Stimulated activated naive B cell treated with anti-CD40 and anti-IgM and Interleukin-4, amounts not matched to agents 10 μg/mL and 1 μg/mL and 100 μg/mL, for 72 hours (primary cell): ENCODE data around the gene ADIPOQ.
A peak's percentile ranks its signal among the peaks of the same experiment; 100 is the strongest.
"Not testable (repeated sequence)": the region's sequence is repeated elsewhere in the genome, so short reads cannot be mapped to it uniquely, and the experiment has no call there.

Experiments
- ATAC-seq, 2 donors: fragments of 150-1000 bp; cut with Tn5 transposase; replicated peaks; 2 replicates each; pipeline ENCODE4 v1.10.0; 2021; ENCODE audit warnings: moderate library complexity in 1 of 2
- DNase-seq: peaks from one replicate; pipeline ENCODE4 v3.0.0; 2021
- H3K27ac Mint-ChIP-seq: one replicate; pipeline ENCODE4 v1.8.0; 2022; ENCODE audit warnings: mild to moderate bottlenecking, mixed read lengths
- H3K27me3 Mint-ChIP-seq, 2 donors: one replicate each; pipeline ENCODE4 v1.8.0; 2022; ENCODE audit warnings: mixed read lengths in 2 of 2
- H3K36me3 Mint-ChIP-seq, 2 donors: one replicate each; pipeline ENCODE4 v1.8.0; 2022; ENCODE audit warnings: mixed read lengths in 2 of 2, mild to moderate bottlenecking in 1 of 2
- H3K4me1 Mint-ChIP-seq, 2 donors: one replicate each; pipeline ENCODE4 v1.8.0; 2022; ENCODE audit warnings: mixed read lengths in 2 of 2, mild to moderate bottlenecking in 1 of 2
- H3K4me3 Mint-ChIP-seq, 2 donors: one replicate each; pipeline ENCODE4 v1.8.0; 2022; ENCODE audit warnings: mild to moderate bottlenecking in 2 of 2, mixed read lengths in 2 of 2, moderate library complexity in 1 of 2
- H3K9me3 Mint-ChIP-seq, 2 donors: one replicate each; pipeline ENCODE4 v1.8.0; 2022; ENCODE audit warnings: mixed read lengths in 2 of 2, mild to moderate bottlenecking in 1 of 2

Gene ADIPOQ

DNA sequence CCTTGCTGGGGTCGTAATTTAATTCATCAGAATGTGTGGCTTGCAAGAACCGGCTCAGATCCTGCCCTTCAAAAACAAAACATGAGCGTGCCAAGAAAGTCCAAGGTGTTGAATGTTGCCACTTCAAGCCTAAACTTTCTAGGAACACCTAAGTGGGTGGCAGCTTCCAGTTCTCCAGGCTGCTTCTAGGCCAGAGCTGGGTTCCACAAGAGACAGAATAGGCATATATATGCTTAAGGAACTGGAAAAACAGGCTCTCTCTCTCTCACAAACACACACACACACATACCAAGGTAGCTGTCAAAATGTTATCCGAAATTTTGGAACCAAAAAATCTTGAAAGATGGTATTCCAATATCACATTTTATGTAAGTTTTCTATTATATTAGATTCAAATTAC lies 890 bp upstream of the ADIPOQ start:
- DNase-seq (no peak), ATAC-seq (no peak)
- Mint-ChIP-seq H3K27ac (no peak overlapping the region), H3K4me1 (no peaks in the 10 kb centered on the region), H3K27me3 (peaks cover 17 to 39% of the 10 kb centered on the region in 2 donors), H3K4me3 (no peak overlapping the region), H3K9me3 (no peaks in the 10 kb centered on the region), H3K36me3 (no peaks in the 10 kb centered on the region)

DNA sequence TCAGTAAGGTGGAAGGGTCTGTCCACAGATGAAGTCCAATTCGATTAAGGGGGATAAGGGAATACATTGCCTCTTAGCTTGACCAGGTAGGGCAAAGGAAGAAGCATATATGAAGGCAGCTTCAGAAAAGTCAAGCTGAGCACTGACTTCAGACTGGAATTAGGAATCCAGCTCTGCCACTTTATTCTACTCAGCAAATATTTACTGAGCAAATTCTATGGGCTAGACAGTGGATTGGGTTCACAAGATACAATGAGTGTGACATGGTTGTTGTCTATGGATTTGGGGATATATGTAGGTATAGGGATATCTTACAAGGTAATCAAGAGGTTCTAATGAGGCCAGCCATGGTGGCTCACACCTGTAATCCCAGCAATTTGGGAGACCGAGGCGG lies 526 bp downstream of the ADIPOQ start:
- Mint-ChIP-seq H3K27me3 (peaks cover 17 to 37% of the 10 kb centered on the region in 2 donors), H3K27ac (no peak overlapping the region), H3K9me3 (no peaks in the 10 kb centered on the region), H3K36me3 (no peaks in the 10 kb centered on the region), H3K4me1 (no peaks in the 10 kb centered on the region), H3K4me3 (no peak overlapping the region)
- DNase-seq = no peak
- ATAC-seq = no peak

DNA sequence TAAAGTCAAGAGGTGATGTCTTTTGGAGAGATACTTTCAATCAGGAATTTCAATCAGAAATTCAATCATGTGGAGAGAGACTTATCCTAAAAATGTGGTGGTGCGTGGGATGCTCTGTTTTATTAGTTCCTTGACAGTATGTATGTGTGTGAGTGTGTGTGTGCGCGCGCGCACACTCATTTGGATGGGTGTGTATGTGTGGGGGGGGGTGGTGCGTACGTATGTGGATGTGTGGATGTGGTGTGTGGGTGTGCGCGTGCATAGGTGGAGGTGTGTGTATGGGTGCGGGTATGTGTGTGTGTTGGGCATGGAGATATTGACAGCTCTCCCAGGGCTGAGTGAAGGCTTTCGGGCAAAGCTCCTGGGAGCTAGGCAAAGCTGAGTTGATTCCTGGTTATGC lies 2.4 kb downstream of the ADIPOQ start:
- Mint-ChIP-seq H3K27me3 (peaks cover 17 to 33% of the 10 kb centered on the region in 2 donors), H3K9me3 (no peaks in the 10 kb centered on the region), H3K4me3 (no peak overlapping the region), H3K27ac (no peak overlapping the region), H3K36me3 (no peaks in the 10 kb centered on the region), H3K4me1 (peaks cover 4 to 6% of the 10 kb centered on the region in 2 donors)
- DNase-seq (no peak), ATAC-seq (no peak)

GRCh38 chr3:186845756-186846155 lies 3.2 kb downstream of the ADIPOQ start:
- Mint-ChIP-seq H3K36me3 (no peaks in the 10 kb centered on the region), H3K4me3 (no peak overlapping the region), H3K27ac (no peak overlapping the region), H3K9me3 (no peaks in the 10 kb centered on the region), H3K27me3 (peaks cover 17 to 33% of the 10 kb centered on the region in 2 donors), H3K4me1 (peaks cover 4 to 6% of the 10 kb centered on the region in 2 donors)
- ATAC-seq (no peak), DNase-seq (no peak)

GRCh38 chr3:186847437-186847836 lies 4.9 kb downstream of the ADIPOQ start:
- H3K9me3 Mint-ChIP-seq = peaks cover 1 to 5% of the 10 kb centered on the region in 2 donors
- no peak overlapping the region for H3K27ac Mint-ChIP-seq
- ATAC-seq = no peak
- no peak for DNase-seq
- peaks cover 11 to 13% of the 10 kb centered on the region in 2 donors for H3K4me1 Mint-ChIP-seq
- H3K4me3 Mint-ChIP-seq = no peak overlapping the region
- H3K27me3 Mint-ChIP-seq = peaks cover 15 to 30% of the 10 kb centered on the region in 2 donors
- no peaks in the 10 kb centered on the region for H3K36me3 Mint-ChIP-seq

- Mint-ChIP-seq H3K4me3 (no peak overlapping the region), H3K27ac (no peak overlapping the region)
Observed at GRCh38 chr3:186849374-186849975, 7.0 kb downstream of the ADIPOQ start.

DNA sequence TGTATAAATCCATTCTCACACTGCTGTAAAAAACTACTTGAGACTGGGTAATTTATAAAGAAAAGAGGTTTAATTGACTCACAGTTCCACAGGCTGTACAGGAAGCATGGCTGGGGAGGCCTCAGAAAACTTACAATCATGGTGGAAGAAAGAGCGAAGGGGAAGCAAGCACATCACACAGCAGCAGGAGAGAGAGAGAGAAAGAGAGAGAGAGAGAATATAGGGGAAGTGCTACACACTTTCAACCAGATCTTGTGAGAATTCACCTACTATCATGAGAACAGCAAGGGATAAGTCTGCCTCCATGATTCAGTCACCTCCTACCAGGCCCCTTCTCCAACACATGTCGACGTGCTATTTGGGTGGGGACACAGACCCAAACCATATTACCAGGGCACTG lies 9.3 kb downstream of the ADIPOQ start:
- not testable (repeated sequence) for DNase-seq, H3K9me3 Mint-ChIP-seq, H3K4me3 Mint-ChIP-seq, H3K27me3 Mint-ChIP-seq, H3K27ac Mint-ChIP-seq, H3K36me3 Mint-ChIP-seq
- peak in 1 of 2 donors; percentile 39 for ATAC-seq
- peaks cover 11 to 13% of the 10 kb centered on the region in 2 donors for H3K4me1 Mint-ChIP-seq

More at GRCh38 chr3:186849374-186849975, 7.0 kb downstream of the ADIPOQ start:
- Mint-ChIP-seq H3K9me3 (peaks cover 1 to 5% of the 10 kb centered on the region in 2 donors), H3K27me3 (peaks cover 8 to 20% of the 10 kb centered on the region in 2 donors), H3K4me1 (peaks cover 11 to 13% of the 10 kb centered on the region in 2 donors), H3K36me3 (no peaks in the 10 kb centered on the region)
- peak; percentile 91 to 96 for ATAC-seq
- DNase-seq = no peak

- H3K4me1 Mint-ChIP-seq = peaks cover 14 to 19% of the 10 kb centered on the region in 2 donors
- ATAC-seq = no peak
Observed at GRCh38 chr3:186852994-186853393, 10.5 kb downstream of the ADIPOQ start.

DNA sequence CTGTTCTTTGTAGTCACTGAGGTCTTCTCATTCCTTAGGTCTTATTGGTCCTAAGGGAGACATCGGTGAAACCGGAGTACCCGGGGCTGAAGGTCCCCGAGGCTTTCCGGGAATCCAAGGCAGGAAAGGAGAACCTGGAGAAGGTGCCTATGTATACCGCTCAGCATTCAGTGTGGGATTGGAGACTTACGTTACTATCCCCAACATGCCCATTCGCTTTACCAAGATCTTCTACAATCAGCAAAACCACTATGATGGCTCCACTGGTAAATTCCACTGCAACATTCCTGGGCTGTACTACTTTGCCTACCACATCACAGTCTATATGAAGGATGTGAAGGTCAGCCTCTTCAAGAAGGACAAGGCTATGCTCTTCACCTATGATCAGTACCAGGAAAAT lies 11.6 kb downstream of the ADIPOQ start:
- peaks cover 3 to 5% of the 10 kb centered on the region in 2 donors for H3K9me3 Mint-ChIP-seq
- H3K4me1 Mint-ChIP-seq = peaks cover 14 to 19% of the 10 kb centered on the region in 2 donors
- no peaks in the 10 kb centered on the region for H3K36me3 Mint-ChIP-seq
- no peak for DNase-seq
- H3K27ac Mint-ChIP-seq = peak overlapping the region; percentile 39
- H3K4me3 Mint-ChIP-seq = no peak overlapping the region
- no peaks in the 10 kb centered on the region for H3K27me3 Mint-ChIP-seq
- no peak for ATAC-seq

More at GRCh38 chr3:186852994-186853393, 10.5 kb downstream of the ADIPOQ start:
- Mint-ChIP-seq H3K9me3 (peaks cover 1 to 5% of the 10 kb centered on the region in 2 donors), H3K36me3 (no peaks in the 10 kb centered on the region), H3K4me3 (no peak overlapping the region), H3K27me3 (no peaks in the 10 kb centered on the region), H3K27ac (no peak overlapping the region)
- no peak for DNase-seq

DNA sequence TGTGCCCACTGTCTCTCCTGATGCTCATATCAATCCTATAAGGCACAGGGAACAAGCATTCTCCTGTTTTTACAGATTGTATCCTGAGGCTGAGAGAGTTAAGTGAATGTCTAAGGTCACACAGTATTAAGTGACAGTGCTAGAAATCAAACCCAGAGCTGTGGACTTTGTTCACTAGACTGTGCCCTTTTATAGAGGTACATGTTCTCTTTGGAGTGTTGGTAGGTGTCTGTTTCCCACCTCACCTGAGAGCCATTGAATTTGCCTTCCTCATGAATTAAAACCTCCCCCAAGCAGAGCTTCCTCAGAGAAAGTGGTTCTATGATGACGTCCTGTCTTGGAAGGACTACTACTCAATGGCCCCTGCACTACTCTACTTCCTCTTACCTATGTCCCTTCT lies 12.4 kb downstream of the ADIPOQ start:
- Mint-ChIP-seq H3K4me3 (no peak overlapping the region), H3K9me3 (peaks cover 5% of the 10 kb centered on the region in 2 donors), H3K27ac (no peak overlapping the region), H3K27me3 (no peaks in the 10 kb centered on the region), H3K4me1 (peaks cover 9 to 14% of the 10 kb centered on the region in 2 donors), H3K36me3 (no peaks in the 10 kb centered on the region)
- no peak for DNase-seq
- ATAC-seq = no peak

GRCh38 chr3:186857743-186858142 lies 15.2 kb downstream of the ADIPOQ start:
- H3K4me3 Mint-ChIP-seq = no peak overlapping the region
- peaks cover 0 to 3% of the 10 kb centered on the region in 2 donors for H3K9me3 Mint-ChIP-seq
- peaks cover 3 to 6% of the 10 kb centered on the region in 2 donors for H3K4me1 Mint-ChIP-seq
- no peaks in the 10 kb centered on the region for H3K36me3 Mint-ChIP-seq
- ATAC-seq = no peak
- DNase-seq = no peak
- H3K27ac Mint-ChIP-seq = no peak overlapping the region
- H3K27me3 Mint-ChIP-seq = no peaks in the 10 kb centered on the region

DNA sequence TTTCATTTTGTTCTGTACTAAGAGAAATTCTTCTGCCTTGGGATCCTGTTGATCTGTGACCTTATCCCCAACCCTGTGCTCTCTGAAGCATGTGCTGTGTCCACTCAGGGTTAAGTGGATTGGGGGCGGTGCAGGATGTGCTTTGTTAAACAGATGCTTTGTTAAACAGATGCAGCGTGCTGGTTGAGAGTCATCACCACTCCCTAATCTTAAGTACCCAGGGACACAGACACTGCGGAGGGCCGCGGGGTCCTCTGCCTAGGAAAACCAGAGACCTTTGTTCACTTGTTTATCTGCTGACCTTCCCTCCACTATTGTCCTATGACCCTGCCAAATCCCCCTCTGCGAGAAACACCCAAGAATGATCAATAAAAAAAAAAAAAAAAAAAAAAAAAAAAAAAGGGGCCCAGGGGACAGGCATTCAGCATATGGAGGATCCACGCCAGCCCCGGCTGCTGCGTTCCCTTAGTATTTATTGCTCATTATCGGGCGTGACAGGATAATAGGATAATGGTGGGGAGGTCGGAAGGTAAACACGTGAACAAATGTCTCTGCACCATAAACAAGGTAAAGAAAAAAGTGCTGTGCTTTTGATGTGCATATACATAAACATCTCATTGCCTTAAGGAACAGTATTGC lies 22.8 kb downstream of the ADIPOQ start:
- H3K27me3 Mint-ChIP-seq, DNase-seq, H3K9me3 Mint-ChIP-seq, H3K36me3 Mint-ChIP-seq, H3K4me3 Mint-ChIP-seq, ATAC-seq, H3K4me1 Mint-ChIP-seq, H3K27ac Mint-ChIP-seq: not testable (repeated sequence)

- H3K36me3 Mint-ChIP-seq, H3K9me3 Mint-ChIP-seq, H3K27me3 Mint-ChIP-seq, DNase-seq, H3K4me1 Mint-ChIP-seq, H3K4me3 Mint-ChIP-seq, H3K27ac Mint-ChIP-seq, ATAC-seq: not testable (repeated sequence)
Observed at GRCh38 chr3:186866095-186866494, 23.6 kb downstream of the ADIPOQ start.

- H3K9me3 Mint-ChIP-seq = peaks cover 0 to 1% of the 10 kb centered on the region in 2 donors
- no peak overlapping the region for H3K27ac Mint-ChIP-seq
- peaks cover 11 to 18% of the 10 kb centered on the region in 2 donors for H3K4me1 Mint-ChIP-seq
- no peak overlapping the region for H3K4me3 Mint-ChIP-seq
- ATAC-seq = no peak
- no peaks in the 10 kb centered on the region for H3K36me3 Mint-ChIP-seq
- H3K27me3 Mint-ChIP-seq = no peaks in the 10 kb centered on the region
- DNase-seq = no peak
Observed at GRCh38 chr3:186869253-186870100, 27.0 kb downstream of the ADIPOQ start.
